Nephron (organoid): ENCODE data around the gene ZNRF4.
A peak's percentile ranks its signal among the peaks of the same experiment; 100 is the strongest.
"Not testable (repeated sequence)": the region's sequence is repeated elsewhere in the genome, so short reads cannot be mapped to it uniquely, and the experiment has no call there.

Experiments used
- H3K27ac Mint-ChIP-seq, 3 experiments: 2 replicates each; pipeline ENCODE4 v1.8.0; 2020; ENCODE audit warnings: mixed read lengths in 3 of 3, mild to moderate bottlenecking in 2 of 3, moderate library complexity in 1 of 3
- H3K27me3 Mint-ChIP-seq: 2 replicates; pipeline ENCODE4 v1.8.0; 2021; ENCODE audit warnings: low read depth, mild to moderate bottlenecking, moderate library complexity, mixed read lengths
- H3K36me3 Mint-ChIP-seq: 2 replicates; pipeline ENCODE4 v1.8.0; 2020; ENCODE audit warnings: low read depth, mixed read lengths
- H3K4me1 Mint-ChIP-seq: 2 replicates; pipeline ENCODE4 v1.8.0; 2020; ENCODE audit warnings: mixed read lengths
- H3K4me3 Mint-ChIP-seq, 3 experiments: 2 replicates each; pipeline ENCODE4 v1.8.0; 2020; ENCODE audit warnings: mild to moderate bottlenecking in 3 of 3, mixed read lengths in 3 of 3, moderate library complexity in 2 of 3
- H3K9me3 Mint-ChIP-seq: 2 replicates; pipeline ENCODE4 v1.8.0; 2020; ENCODE audit warnings: mixed read lengths
- CTCF ChIP-seq, 3 experiments: fragments of 200-600 bp; sonication (generic); IDR thresholded peaks; one replicate each; pipeline ENCODE4 v1.5.0; 2021; ENCODE audit warnings: antibody characterized with exemption in 3 of 3; ENCODE audit not compliant: unreplicated experiment in 3 of 3

Gene ZNRF4

GRCh38 chr19:5480427-5480836, 25.2 kb downstream of the ZNRF4 start:
- Mint-ChIP-seq H3K9me3 (peaks cover 4% of the 10 kb centered on the region), H3K27ac (peak overlapping the region in 1 of 3 experiments; percentile 18), H3K27me3 (peaks cover 51% of the 10 kb centered on the region), H3K36me3 (no peaks in the 10 kb centered on the region), H3K4me3 (no peak overlapping the region), H3K4me1 (peaks cover 28% of the 10 kb centered on the region)
- TF ChIP-seq CTCF (IDR thresholded peaks at IDR 0.05; ENCODE audit: unreplicated experiment in 3 of 3): peak; percentile 14 to 32 (median 28)

- no peaks in the 10 kb centered on the region for H3K36me3 Mint-ChIP-seq
- peaks cover 4% of the 10 kb centered on the region for H3K9me3 Mint-ChIP-seq
- H3K4me3 Mint-ChIP-seq: no peak overlapping the region
- no peak for TF ChIP-seq CTCF (IDR thresholded peaks at IDR 0.05; ENCODE audit: unreplicated experiment in 3 of 3)
- H3K27ac Mint-ChIP-seq: peak overlapping the region in 1 of 3 experiments; percentile 26
- H3K4me1 Mint-ChIP-seq: peaks cover 29% of the 10 kb centered on the region
- peaks cover 46% of the 10 kb centered on the region for H3K27me3 Mint-ChIP-seq
These were observed 26.7 kb downstream of the ZNRF4 start for GRCh38 chr19:5481957-5482356.

GRCh38 chr19:5484398-5485285, 29.4 kb downstream of the ZNRF4 start:
- Mint-ChIP-seq H3K36me3 (no peaks in the 10 kb centered on the region), H3K9me3 (peaks cover 4% of the 10 kb centered on the region), H3K27ac (peak overlapping the region; percentile 79 to 85 (median 81)), H3K4me1 (peaks cover 24% of the 10 kb centered on the region), H3K27me3 (peaks cover 32% of the 10 kb centered on the region), H3K4me3 (peak overlapping the region in 1 of 3 experiments; percentile 11)
- no peak for TF ChIP-seq CTCF (IDR thresholded peaks at IDR 0.05; ENCODE audit: unreplicated experiment in 3 of 3)

- Mint-ChIP-seq H3K4me3 (no peak overlapping the region), H3K4me1 (peaks cover 24% of the 10 kb centered on the region), H3K27ac (peak overlapping the region in 2 of 3 experiments; percentile 38 to 79), H3K27me3 (peaks cover 33% of the 10 kb centered on the region), H3K9me3 (peaks cover under 1% of the 10 kb centered on the region), H3K36me3 (no peaks in the 10 kb centered on the region)
- TF ChIP-seq CTCF (IDR thresholded peaks at IDR 0.05; ENCODE audit: unreplicated experiment in 3 of 3): no peak
These were observed 30.0 kb downstream of the ZNRF4 start for GRCh38 chr19:5485286-5485636.

- H3K4me1 Mint-ChIP-seq: peaks cover 24% of the 10 kb centered on the region
- H3K4me3 Mint-ChIP-seq, H3K9me3 Mint-ChIP-seq, H3K36me3 Mint-ChIP-seq: not testable (repeated sequence)
- peak overlapping the region in 1 of 3 experiments; percentile 79 for H3K27ac Mint-ChIP-seq
- H3K27me3 Mint-ChIP-seq: peaks cover 33% of the 10 kb centered on the region
These were observed 30.4 kb downstream of the ZNRF4 start for GRCh38 chr19:5485658-5486057.

- Mint-ChIP-seq H3K4me1 (peaks cover 22% of the 10 kb centered on the region), H3K27ac (no peak overlapping the region), H3K9me3 (no peaks in the 10 kb centered on the region), H3K36me3 (no peaks in the 10 kb centered on the region), H3K4me3 (no peak overlapping the region), H3K27me3 (peaks cover 44% of the 10 kb centered on the region)
- TF ChIP-seq CTCF (IDR thresholded peaks at IDR 0.05; ENCODE audit: unreplicated experiment in 3 of 3): no peak
These were observed 32.0 kb downstream of the ZNRF4 start for GRCh38 chr19:5487222-5487621.
